IPS-18a (cell line): Measurements from ENCODE around the gene SDK1.

Experiments used
- H3K27ac ChIP-seq: one replicate; pipeline ENCODE4 v1.5.1; 2013; ENCODE audit warnings: low read length
- H3K27me3 ChIP-seq: one replicate; pipeline ENCODE4 v1.6.1; 2013; ENCODE audit warnings: mild to moderate bottlenecking, low read length; ENCODE audit not compliant: control insufficient read depth, insufficient read depth
- H3K36me3 ChIP-seq: one replicate; pipeline ENCODE4 v1.6.1; 2013; ENCODE audit warnings: low read depth, low read length; ENCODE audit not compliant: control insufficient read depth
- H3K4me1 ChIP-seq: one replicate; pipeline ENCODE4 v1.6.1; 2013; ENCODE audit warnings: low read depth, low read length; ENCODE audit not compliant: control insufficient read depth
- H3K4me3 ChIP-seq: one replicate; pipeline ENCODE4 v1.5.1; 2013; ENCODE audit warnings: low read length
- H3K9ac ChIP-seq: one replicate; pipeline ENCODE4 v1.6.1; 2013; ENCODE audit warnings: mild to moderate bottlenecking, low read length, moderate library complexity
- H3K9me3 ChIP-seq: one replicate; pipeline ENCODE4 v1.6.1; 2013; ENCODE audit warnings: low read depth, low read length; ENCODE audit not compliant: control insufficient read depth

SDK1 gene

DNA sequence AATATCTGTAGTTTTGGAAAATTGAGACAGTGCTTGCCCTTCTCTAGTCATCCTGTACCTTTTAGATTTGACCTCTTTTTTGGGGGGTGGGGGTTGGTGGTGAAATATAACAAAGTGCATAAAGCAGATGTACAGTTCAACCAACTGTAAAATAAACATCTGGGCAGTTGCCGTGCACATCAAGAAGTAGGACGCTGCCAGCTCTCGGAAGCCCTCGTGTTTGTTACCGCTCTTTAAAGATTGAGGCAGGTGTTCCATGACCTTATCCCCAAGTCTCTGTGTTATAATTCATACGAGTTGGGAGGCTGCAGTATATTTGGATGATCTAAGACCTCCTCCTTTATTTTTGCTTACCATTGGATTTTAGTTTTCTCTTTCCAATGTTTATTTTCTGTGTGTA, 55.1 kb downstream of the SDK1 start:
- Histone ChIP-seq H3K27me3 (no peaks in the 10 kb centered on the region), H3K36me3 (no peaks in the 10 kb centered on the region), H3K27ac (no peak overlapping the region), H3K4me3 (no peak overlapping the region), H3K4me1 (no peaks in the 10 kb centered on the region), H3K9ac (no peak overlapping the region), H3K9me3 (no peaks in the 10 kb centered on the region)

DNA sequence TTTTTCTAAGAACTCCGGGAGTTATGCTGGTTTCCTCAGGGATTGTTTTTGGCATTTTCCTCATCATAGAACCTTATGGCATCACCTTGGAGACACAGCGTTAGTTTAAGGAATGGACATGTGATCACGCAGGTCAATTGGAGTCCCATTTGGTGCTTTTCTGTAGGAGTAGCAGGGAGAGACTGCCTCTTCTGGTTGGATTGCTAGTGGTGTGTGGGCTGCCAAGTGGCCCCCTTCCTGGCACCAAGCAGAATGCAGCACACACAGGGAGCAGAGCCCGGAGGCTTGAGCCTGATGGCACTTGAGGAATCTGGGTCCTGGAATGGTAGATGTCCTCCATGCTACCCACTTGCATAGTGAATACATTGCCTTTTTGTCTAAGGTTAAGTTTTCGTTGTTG, 57.9 kb downstream of the SDK1 start:
- Histone ChIP-seq H3K36me3 (no peaks in the 10 kb centered on the region), H3K27ac (no peak overlapping the region), H3K4me3 (no peak overlapping the region), H3K9me3 (no peaks in the 10 kb centered on the region), H3K9ac (no peak overlapping the region), H3K27me3 (no peaks in the 10 kb centered on the region), H3K4me1 (no peaks in the 10 kb centered on the region)

GRCh38 chr7:3367261-3367660, 66.2 kb downstream of the SDK1 start:
- H3K4me3 ChIP-seq, result no peak overlapping the region
- H3K36me3 ChIP-seq, result no peaks in the 10 kb centered on the region
- no peak overlapping the region for H3K27ac ChIP-seq
- H3K27me3 ChIP-seq, result no peaks in the 10 kb centered on the region
- H3K4me1 ChIP-seq, result peaks cover 6% of the 10 kb centered on the region
- peaks cover 3% of the 10 kb centered on the region for H3K9me3 ChIP-seq
- H3K9ac ChIP-seq, result no peak overlapping the region

DNA sequence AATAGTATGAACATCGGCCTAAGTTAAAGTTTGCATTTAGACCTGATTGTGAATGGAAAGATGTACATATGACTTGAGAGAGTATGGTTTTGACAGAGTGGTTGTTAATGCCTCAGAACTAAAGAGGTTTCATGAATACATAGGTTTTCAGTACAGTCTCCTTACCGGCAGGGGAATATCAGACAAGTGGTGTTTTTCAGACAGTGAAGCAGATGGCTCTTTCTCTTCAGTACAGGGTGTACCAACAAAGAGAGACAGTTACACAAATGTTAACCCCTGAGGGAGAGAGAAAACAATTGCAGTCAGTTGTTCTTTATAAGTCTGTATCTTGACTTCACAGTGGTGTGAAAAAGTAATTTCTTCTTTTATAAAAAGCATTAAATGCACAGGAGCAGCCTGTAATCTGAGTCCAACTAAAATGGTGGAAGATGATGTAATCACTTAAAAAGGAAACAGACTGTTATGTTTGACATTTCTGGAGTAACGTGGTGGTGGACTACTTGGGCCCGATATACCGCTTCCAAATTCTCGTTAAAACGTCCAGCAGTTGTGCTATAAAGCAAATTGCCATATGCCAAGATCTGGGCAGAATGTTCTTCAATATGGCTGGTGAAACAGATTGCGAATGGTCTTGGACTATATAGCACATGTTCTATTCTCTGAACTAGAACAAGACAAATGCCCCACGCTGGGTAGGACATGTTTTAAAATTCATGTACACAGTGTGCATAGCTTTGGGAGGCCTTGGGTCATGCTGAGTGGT, 69.2 kb downstream of the SDK1 start:
- no peak overlapping the region for H3K9ac ChIP-seq
- H3K9me3 ChIP-seq, result no peaks in the 10 kb centered on the region
- H3K4me3 ChIP-seq, result no peak overlapping the region
- H3K36me3 ChIP-seq, result no peaks in the 10 kb centered on the region
- H3K27ac ChIP-seq, result no peak overlapping the region
- no peaks in the 10 kb centered on the region for H3K27me3 ChIP-seq
- peaks cover 6% of the 10 kb centered on the region for H3K4me1 ChIP-seq

- no peaks in the 10 kb centered on the region for H3K9me3 ChIP-seq
- H3K4me1 ChIP-seq, result peaks cover 6% of the 10 kb centered on the region
- H3K27ac ChIP-seq, result no peak overlapping the region
- H3K4me3 ChIP-seq, result no peak overlapping the region
- no peak overlapping the region for H3K9ac ChIP-seq
- H3K36me3 ChIP-seq, result no peaks in the 10 kb centered on the region
- no peaks in the 10 kb centered on the region for H3K27me3 ChIP-seq
These were observed 69.9 kb downstream of the SDK1 start for GRCh38 chr7:3370921-3371320.

DNA sequence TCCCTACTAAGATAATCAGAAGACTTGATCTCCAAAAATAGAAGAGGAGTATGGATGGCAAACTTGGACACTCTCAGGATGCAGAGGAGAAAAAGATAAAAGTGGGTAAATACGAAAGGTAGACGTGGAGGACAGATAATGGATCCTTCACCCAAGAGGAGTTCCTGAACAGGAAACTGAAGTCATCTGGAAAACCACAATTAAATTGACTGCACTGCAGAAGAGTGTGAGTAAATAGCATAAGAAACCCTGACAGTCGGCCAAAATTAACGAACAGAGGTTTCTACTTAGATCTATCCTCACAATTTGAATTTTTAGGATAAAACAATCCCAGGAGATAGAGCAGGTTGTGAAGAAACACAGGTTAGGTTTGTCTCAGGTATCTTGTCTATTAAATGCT, 70.5 kb downstream of the SDK1 start:
- no peak overlapping the region for H3K27ac ChIP-seq
- no peak overlapping the region for H3K9ac ChIP-seq
- no peaks in the 10 kb centered on the region for H3K9me3 ChIP-seq
- peaks cover 6% of the 10 kb centered on the region for H3K4me1 ChIP-seq
- H3K4me3 ChIP-seq, result no peak overlapping the region
- no peaks in the 10 kb centered on the region for H3K36me3 ChIP-seq
- H3K27me3 ChIP-seq, result no peaks in the 10 kb centered on the region

- Histone ChIP-seq H3K36me3 (no peaks in the 10 kb centered on the region), H3K9me3 (no peaks in the 10 kb centered on the region), H3K4me3 (no peak overlapping the region), H3K9ac (no peak overlapping the region), H3K27ac (no peak overlapping the region), H3K27me3 (no peaks in the 10 kb centered on the region), H3K4me1 (peaks cover 6% of the 10 kb centered on the region)
These were observed 73.2 kb downstream of the SDK1 start for GRCh38 chr7:3374239-3374638.

- no peak overlapping the region for H3K27ac ChIP-seq
- H3K27me3 ChIP-seq, result no peaks in the 10 kb centered on the region
- H3K9me3 ChIP-seq, result no peaks in the 10 kb centered on the region
- no peaks in the 10 kb centered on the region for H3K36me3 ChIP-seq
- no peak overlapping the region for H3K4me3 ChIP-seq
- no peak overlapping the region for H3K9ac ChIP-seq
- peaks cover 15% of the 10 kb centered on the region for H3K4me1 ChIP-seq
These were observed 77.5 kb downstream of the SDK1 start for GRCh38 chr7:3378390-3379150.

DNA sequence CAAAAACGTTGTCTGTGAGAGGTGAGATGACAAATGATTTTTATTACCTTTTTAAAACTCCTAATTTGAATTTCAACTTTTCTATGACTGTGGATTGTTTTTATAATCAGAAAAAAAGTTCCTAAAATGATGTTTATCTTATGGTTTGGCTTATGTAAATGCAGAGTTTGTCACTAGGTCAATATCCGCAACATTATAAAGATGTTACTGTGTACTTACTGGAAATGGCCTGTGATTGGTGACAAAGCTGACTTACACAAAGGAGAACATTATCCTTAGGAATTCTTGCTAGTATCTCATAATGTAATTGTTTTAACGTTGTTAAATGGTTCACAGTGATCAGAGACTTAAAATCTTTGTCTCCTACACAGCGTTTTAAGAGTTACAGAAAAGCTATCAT, 79.0 kb downstream of the SDK1 start:
- Histone ChIP-seq H3K36me3 (no peaks in the 10 kb centered on the region), H3K27me3 (no peaks in the 10 kb centered on the region), H3K27ac (no peak overlapping the region), H3K4me3 (no peak overlapping the region), H3K4me1 (peaks cover 15% of the 10 kb centered on the region), H3K9ac (no peak overlapping the region), H3K9me3 (no peaks in the 10 kb centered on the region)

GRCh38 chr7:3380886-3381685, 80.0 kb downstream of the SDK1 start:
- peaks cover 15% of the 10 kb centered on the region for H3K4me1 ChIP-seq
- no peak overlapping the region for H3K9ac ChIP-seq
- H3K9me3 ChIP-seq, result no peaks in the 10 kb centered on the region
- peak overlapping the region; percentile 16 for H3K4me3 ChIP-seq
- no peak overlapping the region for H3K27ac ChIP-seq
- H3K36me3 ChIP-seq, result no peaks in the 10 kb centered on the region
- H3K27me3 ChIP-seq, result no peaks in the 10 kb centered on the region

GRCh38 chr7:3386423-3387190, 85.6 kb downstream of the SDK1 start:
- H3K4me3 ChIP-seq, result no peak overlapping the region
- H3K9me3 ChIP-seq, result no peaks in the 10 kb centered on the region
- H3K36me3 ChIP-seq, result no peaks in the 10 kb centered on the region
- no peak overlapping the region for H3K9ac ChIP-seq
- peaks cover 2% of the 10 kb centered on the region for H3K4me1 ChIP-seq
- H3K27ac ChIP-seq, result no peak overlapping the region
- H3K27me3 ChIP-seq, result no peaks in the 10 kb centered on the region
